Stimulated activated naive CD8-positive, alpha-beta T cell treated with anti-CD3 and anti-CD28 coated beads, Interleukin-15, Interleukin-2, amounts not matched to agents 100 U/mL and 50 U/mL, for 24 hours (primary cell): Measurements from ENCODE around the gene THBS2.
"Not testable (repeated sequence)": the region's sequence is repeated elsewhere in the genome, so short reads cannot be mapped to it uniquely, and the experiment has no call there.

Experiments
- ATAC-seq: fragments of 150-1000 bp; cut with Tn5 transposase; one replicate; pipeline ENCODE4 v1.10.0; 2021
- DNase-seq: peaks from one replicate; pipeline ENCODE4 v3.0.0; 2021

The THBS2 gene

DNA sequence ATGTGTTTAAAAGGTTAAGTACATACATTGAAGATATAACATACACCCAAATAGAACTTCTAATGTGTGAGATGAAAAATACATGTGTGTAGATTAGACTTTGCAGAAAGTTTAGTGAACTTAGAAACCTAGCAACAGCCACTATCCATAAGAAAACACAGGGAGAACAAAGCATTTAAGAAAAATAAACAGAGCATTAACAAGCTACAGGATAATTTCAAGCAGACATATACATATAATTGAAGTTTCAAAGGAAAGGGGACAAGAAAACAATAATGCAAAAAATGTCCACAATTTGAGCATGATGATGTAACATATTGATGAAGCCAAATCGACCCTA is 18.2 kb upstream of the THBS2 start:
- no peak for DNase-seq
- ATAC-seq: no peak

DNA sequence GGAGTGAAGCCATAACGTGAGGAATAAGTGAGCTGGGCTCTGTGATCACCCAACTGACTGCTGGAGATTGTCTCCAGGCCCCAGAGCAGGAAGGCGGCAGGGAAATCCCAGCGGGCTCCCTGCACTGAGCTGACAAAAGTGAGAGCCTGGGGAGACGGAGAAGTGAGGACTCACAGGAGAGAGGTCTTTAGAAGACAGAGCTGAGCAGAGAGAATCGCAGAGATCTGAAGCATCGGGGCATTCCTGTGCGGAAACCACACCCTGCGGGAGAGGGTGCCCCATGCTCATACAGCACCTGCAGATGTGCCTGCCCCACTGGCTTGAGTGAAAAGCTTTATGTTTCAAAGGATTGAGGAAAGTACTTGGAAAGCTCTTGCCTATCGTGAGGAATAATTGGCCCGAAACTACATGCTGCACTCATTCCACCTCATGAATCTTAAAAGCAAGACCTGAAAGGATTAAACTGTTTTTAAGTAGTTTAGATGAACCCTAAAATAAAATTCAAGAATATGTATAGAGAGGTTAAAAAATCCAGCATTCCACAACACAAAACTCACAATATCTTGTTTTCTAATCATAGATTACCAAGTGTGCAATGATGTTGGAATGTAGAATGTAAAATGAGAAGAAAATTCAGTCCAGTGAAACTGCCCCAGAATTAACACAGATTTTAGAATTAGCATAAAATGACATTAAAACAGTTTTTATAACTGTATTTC is 17.7 kb upstream of the THBS2 start:
- ATAC-seq: no peak

DNA sequence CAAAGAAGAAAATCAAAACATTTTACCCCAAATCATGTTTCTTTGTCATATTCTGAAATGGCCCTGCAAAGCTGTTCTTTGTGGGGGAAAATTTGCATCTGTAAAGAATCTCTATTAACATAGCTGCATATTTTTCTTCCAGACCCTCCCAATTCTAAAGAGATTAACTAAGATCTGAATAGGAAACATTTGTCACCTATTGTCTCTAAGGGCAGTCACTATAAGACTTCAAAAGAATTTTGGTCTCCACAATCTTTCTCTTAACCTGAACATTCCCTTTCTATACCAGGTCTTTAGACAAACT is 16.4 kb upstream of the THBS2 start:
- ATAC-seq, DNase-seq: not testable (repeated sequence)

More for the DNA sequence above, 17.7 kb upstream of the THBS2 start:
- no peak for DNase-seq

DNA sequence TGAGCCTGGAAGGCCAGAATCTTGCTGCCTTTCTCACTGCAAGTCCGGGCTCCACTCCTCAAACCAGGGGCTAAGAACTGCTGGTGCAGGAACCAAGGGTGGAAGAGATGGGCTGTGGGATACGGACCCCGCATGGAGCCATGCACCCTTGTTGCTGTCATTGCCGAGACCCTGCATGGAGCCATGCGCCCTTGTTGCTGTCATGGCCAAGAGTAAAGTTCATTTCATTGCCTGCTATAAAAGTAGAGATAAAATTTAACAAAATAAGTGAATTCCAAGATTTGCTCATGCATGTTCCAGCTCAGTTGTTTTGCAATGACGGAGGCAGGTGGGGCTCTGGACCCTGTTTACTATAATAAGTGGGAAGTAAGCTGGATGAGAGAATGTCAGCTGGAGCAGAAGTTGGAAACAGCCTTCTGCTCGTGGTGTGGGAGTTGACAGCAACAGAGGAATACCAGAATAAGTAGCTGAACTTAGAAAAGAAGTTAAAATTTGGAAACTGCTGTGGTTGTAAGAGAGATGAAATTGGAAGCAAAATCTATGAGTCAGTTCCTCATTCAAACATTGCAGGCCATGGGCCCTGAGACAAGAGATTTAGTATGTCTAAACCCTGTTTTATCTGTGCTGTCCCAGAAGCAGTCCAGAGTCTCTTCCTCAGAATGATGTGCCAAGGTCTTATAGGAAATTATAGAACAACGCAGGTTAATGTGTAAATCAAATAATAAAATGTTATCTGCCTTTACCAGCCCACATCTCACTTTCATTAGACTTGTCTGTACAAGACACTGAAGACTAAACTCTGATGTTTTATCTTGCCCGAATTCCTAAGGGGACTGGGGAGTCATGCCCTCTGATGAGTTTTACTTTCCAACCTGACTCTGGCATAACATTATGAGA is 15.8 kb upstream of the THBS2 start:
- DNase-seq (no peak), ATAC-seq (no peak)

DNA sequence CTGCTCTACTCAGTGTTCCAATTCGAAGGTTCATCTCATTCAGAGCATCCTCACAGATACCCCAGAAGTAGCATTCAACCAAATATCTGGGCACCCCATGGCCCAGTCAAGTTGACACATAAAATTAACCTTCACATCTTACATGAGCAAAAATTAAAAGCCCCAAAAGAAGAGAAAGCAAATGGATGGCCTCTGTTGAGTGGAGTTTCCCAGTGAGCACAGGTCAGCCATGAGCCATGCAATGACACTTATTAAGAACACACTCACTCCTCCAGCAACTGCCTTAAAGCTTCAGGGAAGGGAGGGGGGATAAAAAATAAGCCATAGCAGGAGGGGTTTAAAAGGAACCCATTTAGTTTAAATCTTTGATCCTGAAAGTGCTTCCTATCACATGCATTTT is 14.6 kb upstream of the THBS2 start:
- ATAC-seq (no peak), DNase-seq (no peak)

DNA sequence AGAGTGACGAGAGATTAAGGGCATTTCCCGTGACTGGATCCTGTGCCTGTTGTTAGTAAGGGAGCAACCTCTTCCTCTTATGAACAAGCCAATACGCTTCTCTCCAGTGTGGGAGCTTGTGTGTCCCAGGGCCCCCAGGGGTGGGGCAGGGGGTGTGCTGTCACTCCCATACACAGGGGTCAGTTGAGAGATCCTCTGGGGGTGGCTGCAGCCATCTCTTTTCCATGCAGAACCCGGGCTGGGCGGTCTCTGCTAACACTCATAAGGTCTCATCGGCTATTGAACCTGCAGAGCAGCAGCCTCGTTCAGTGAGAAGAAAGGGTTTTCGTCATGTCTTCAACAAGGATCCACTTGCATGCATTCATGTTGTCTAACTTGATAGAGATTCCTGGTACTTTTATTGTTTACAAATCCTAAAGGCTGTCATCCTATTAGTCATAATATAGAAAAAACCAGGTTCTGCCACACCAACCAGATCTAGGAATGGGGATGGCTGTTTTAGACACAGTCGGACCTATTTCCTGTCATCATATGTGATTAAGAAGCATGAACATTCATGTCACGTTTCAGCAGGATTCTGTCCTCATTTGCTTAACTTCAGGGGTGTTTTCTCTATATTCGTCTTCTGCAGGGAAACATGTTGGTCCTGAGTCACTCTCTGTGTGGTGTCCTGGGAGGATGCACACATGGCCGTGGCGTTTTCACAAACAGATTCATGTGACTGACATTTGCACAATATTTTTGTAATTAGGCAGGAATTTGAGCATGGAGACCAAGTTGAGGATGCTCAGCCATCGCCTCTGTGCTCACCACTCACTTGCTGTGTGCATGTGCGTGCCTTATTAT is 13.3 kb upstream of the THBS2 start:
- DNase-seq (no peak), ATAC-seq (no peak)

DNA sequence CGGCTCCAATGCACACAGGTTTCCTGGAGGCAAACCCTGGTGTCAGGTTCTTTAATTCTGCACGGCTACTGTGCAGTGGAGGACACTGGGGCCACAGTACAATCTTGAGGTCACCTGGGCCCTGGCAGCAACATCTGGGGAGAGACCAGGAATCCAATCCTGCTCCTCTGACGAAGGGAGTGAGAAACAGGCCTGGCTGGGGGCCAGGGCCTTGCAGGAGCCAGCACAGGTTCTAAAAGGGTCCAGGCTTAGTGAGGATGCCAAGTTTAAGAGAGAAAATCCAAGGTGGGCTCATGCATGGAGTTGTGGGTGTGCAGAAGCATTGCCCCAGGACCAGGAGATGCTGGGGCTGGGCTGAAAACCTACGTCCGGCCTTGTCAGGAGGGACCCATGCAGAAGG is 12.6 kb upstream of the THBS2 start:
- no peak for DNase-seq
- ATAC-seq: no peak

DNA sequence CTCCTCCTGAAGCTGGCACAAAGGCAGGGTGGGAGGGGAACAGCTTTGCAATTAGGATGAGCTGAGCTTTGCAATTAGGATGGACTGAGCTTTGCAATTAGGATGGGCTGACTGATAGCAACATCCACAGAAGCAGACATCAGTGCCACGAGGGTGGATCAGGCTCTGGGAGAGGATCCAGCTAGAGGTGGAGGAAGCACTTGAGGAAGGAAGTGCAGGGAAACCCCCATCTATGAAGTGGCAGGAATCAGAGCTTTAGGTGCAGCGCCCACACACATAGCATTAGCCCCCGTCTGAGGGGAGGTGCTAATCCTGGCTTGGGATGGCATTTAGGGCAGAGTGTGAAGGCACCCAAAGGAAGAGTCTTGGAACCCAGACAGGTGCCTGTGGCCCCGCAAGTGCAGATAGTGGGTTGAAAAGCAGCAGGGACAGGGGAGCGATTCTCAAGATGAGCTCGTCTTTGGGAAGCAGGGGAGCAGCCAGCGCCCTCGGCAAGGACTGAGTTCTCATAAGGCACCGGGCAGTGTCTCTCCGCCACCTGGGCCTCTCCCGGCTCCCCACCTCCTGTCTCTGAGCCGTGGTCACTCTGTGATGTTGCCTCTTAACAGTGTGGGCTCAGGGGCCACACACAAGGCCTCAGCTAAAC is 12.0 kb upstream of the THBS2 start:
- no peak for DNase-seq
- ATAC-seq: no peak

DNA sequence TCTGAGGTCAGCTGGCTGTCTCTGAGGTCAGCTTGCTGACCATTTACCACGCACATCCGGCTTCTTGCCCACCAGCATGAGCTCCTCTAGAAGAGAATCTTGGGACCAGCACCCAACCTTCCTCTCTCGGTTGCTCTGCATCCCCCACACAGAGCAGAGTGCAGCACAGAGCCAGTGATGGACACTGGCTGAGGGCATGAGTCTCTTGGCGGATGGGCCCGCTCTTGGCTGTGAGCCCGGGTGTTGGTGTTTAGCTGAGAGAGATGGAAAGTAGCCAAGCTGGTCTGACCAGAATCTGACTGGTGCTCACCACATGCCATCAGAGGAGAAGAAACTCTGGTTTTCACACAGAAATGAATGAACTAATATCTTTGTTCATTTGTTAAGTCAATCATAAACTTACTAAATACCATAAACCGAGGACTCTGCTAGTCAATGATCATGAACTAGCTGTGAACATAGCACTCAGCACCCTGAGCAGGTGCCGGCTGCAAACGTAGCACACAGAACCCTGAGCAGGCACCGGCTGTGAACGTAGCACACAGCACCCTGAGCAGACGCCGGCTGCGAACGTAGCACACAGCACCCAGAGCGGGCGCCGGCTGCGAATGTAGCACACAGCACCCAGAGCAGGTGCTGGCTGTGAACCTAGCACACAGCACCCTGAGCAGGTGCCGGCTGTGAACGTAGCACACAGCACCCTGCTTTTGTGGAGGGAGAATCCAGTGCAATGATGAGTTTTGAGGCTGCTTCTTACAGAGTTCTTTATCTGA is 10.4 kb upstream of the THBS2 start:
- DNase-seq (no peak), ATAC-seq (no peak)

DNA sequence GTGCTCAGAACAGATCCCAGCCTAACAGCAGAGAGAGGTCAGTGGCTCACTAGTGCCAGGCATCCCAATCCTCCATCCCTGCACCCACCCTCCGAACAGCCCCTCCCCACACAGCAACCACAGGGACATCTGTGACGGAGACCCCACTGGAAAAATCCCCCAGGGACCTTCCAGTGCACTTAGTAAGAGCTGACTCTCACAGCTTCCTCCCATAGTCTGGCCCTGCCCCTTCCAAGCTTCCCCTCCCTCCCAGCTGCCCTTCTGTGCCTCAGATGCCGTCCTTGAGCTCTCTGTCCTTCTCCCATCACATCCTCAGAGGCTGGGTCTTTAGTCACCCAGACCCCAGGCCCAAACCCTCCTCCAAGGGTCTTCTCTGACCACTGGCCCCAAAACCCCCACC is 9.7 kb upstream of the THBS2 start:
- DNase-seq (no peak), ATAC-seq (no peak)

DNA sequence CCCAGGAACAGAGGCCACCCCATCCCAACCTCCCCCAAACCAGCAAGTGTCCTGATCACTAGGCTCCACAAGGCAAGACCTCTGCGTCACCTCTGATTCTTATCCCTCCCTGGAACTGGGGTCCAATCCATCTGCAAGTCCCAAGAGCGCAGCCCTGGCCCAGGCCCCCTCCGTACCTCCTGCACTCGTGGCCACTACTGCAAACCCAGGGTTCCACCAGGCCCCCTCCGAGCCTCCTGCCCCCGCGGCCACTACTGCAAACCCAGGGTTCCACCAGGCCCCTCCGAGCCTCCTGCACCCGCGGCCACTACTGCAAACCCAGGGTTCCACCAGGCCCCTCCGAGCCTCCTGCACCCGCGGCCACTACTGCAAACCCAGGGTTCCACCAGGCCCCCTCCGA is 9.0 kb upstream of the THBS2 start:
- DNase-seq, ATAC-seq: not testable (repeated sequence)

DNA sequence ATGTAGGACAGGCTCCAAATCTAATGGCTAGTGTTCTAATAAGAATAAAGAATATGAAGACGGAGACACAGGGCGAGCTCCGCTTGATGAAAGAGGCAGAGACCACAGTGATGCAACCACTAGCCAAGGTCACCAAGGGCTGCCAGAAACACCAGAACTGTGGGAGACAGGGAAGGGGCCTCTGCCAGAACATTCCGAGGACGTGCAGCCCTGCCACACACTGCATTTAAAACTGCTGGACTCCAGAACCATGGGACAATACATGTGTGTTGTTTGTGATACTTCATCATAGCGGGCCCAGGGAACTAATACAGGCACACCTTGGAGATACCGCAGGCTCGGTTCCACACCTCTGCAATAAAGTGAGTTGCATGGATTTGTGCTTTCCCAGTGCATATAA is 2.9 kb upstream of the THBS2 start:
- DNase-seq: no peak
- no peak for ATAC-seq

DNA sequence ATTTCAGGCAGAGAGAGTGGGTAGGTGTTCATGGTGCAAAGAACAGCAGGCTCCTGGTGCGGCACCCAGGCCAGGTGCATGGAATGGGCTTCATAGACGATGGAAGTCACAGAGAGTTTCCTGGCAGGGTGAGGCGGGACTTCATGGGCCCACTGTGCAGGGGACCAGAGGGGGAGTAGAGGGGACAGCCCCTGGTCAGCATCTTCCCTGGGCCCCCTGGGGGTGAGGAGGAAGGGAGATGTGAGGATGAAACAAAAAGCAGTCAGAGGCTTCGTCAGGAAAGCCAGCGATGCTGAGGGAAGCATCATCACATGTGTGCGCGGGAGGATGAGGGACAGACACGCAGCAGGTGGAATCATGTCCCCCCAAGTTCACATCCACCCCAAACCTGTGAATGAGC is 2.4 kb upstream of the THBS2 start:
- DNase-seq (no peak), ATAC-seq (no peak)

DNA sequence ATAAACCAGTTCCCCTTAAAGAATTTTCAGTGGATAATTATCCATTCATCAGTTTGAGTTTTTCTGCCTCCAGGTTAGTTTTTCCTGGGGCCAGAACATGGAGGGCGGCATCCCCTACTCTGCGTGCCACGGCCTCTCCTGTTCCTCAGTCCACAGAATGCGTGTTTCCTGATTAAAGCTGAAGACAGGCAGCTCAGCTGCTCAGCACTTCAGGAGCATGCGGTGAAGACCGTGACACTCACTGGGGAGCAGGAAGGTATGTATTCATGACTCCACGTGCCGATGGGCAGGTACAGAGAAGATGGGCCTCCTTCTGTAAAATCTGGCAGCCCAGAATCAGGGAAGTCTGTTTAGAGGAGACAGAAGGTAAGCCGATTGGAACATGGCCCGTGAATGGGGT is 2.0 kb upstream of the THBS2 start:
- ATAC-seq: no peak

DNA sequence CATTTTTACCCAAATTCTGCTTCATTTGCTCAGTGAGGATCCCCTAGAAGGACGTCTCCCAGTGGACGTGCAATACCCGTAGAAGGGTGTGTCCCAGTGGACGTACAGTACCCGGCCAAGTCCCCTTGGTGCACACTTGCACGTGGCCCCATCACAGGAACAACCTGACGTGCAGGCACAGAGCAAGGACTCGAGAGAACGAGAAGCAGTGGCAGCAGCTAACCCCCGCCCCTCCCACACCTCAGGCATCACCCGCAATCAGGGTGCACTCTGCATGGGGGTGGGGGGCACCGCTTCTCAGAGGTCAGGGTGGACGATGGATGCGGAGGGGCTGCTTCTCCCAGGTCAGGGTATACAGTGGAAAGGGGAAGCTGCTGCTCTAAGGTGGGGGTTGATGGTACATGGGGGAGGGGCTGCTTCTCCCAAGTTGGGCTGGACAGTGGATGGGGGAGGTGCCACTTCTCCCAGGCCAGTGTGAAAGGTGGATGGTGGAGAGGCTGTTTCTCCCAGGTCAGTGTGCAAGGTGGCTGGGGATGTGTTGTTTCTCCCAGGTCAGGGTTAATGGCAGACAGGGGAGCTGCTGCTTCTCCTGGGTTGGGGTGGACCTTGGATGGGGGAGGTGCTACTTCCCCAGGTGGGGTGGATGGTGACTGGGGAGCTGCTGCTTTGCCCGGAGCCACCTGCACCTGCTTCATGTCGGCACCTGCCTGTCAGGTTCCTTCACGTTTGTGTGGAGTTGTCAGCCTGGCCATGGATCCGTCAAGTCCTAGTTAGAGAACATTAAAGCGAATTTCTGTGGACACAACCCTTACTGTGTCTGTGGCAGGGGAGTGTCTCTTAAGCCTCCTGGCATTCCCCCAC is 1.0 kb upstream of the THBS2 start:
- no peak for DNase-seq

More for the DNA sequence above, 2.0 kb upstream of the THBS2 start:
- no peak for DNase-seq

DNA sequence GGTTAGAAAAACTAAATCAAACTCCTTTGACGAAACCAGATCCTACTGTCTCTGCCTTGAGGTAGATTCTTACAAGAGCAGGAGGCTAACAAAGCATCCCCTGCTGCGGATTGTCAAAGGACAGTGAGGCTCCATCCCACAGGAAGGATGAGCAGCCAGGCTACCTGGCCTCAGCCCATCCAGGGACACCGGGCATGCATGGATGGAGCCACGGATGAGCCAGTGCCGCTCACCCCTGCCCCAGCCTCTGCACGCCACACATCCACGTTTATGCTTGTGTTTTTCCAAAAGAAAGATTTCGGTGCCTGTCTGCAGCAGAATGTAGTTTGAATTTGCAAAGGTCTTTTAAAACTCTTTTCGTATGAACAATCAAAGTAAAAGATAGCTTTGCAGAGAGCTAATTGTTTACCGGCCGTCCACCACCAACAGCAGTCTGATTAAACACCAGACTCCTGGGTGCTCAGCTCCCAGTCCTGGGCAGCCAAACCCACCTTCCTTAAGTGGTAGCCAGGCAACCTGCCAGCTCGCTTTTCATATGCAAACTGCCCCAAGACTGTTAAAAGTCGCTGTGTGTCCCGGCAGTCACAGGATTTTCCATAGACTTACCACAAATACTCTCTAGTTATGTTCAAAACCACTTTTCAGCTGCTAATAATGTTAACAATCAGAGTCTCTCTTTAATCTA is 999 bp downstream of the THBS2 start:
- ATAC-seq (no peak), DNase-seq (no peak)

More for the DNA sequence above, 1.0 kb upstream of the THBS2 start:
- no peak for ATAC-seq

DNA sequence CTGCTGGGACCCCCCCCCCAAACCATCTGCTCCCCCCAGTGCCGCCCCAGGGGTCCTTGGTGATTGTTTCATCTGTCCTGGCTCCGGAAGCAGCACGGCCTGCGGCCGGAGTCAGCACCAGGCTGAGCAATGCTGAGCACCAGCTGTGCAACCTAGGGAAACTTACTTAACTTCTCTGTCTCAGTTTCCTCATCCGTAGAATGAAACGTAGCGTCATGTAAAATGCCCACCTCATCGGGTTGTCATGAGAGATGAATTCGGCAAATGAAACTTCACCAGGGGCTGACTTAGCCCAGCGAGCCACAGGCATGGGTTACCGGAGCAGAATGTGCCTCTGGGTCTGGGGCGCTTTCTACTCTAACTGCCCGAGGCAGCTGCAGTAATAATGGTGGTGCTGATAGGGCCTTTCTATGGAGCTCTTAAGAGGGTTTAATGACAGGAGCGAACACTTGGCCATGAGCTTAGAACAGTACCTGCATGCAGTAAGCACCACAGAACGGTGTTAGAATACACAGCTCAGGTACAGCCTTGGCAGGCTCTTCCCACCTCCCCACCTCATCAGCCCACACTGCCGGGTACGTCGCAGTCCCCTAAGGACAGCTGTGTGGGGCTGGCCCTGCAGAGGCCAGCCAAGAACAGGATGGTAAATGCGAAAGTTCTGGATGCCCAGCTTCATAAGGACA is 1.7 kb downstream of the THBS2 start:
- ATAC-seq: no peak
- no peak for DNase-seq

DNA sequence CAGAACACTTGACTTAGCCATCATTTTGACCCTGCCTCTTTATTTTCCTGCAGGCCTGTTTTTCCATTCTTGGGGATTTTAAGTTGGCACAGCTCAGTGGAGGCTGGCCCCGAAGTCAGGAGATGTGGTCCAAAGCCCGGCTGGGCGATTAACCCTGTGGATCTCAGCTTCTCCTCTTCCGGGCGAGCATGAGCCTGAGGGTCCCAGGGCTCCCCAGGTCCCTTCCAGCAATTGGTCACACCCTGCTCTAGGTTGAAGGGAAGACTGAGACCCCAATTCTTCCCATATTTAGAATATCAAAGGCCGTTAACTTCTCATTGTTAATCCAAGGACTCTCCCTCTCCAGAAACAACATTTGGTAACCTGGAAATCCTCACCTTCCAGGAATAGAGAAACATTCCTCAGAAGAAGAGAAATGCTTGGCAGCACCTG is 2.3 kb downstream of the THBS2 start:
- ATAC-seq (no peak), DNase-seq (no peak)

DNA sequence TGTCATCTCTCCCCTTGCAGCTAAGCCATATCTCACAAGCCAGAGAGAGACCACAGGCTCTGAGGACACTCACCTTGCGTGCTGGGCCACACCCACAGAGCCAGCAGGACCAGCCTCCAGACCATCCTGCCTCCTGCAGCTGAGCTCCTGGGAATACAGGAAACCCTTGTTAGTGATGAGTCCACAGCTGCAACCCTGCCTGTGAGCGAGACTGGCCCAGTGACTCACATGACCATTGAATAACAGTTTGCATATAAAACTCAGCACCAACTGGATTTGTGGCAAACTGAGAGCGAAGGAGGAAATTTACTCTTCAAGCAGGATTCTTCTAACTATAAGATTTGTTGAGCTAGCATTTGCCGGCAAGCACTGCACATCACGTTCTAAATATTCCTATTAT is 3.0 kb downstream of the THBS2 start:
- DNase-seq: no peak
- no peak for ATAC-seq
